Neural cell (in vitro differentiated cells): ENCODE measurements around the gene ATAD3C. TPM values are rescaled to one million over a fixed set of nuclear protein-coding genes. Genes with fewer than 3 reads are reported as not detected.
"Not testable (repeated sequence)": the region's sequence is repeated elsewhere in the genome, so short reads cannot be mapped to it uniquely, and the experiment has no call there.

Source experiments
- H2AFZ ChIP-seq: fragments of 200-600, 300-800 bp; sonication (generic), shearing (Covaris generic); 2 replicates; pipeline ENCODE4 v1.6.0; 2014; ENCODE audit warnings: low read depth, mild to moderate bottlenecking, antibody characterized with exemption, low read length, moderate library complexity
- H3F3A ChIP-seq: fragments of 200-600 bp; shearing (Covaris generic); 2 replicates; pipeline ENCODE4 v1.6.1; 2016; ENCODE audit warnings: mild to moderate bottlenecking, moderate library complexity, mixed read lengths, antibody characterized with exemption, low read length; ENCODE audit not compliant: insufficient read depth, poor library complexity, severe bottlenecking
- H3K27ac ChIP-seq: fragments of 200-600, 300-800 bp; sonication (generic), shearing (Covaris generic); 2 replicates; pipeline ENCODE4 v1.5.1; 2014; ENCODE audit warnings: mild to moderate bottlenecking, low read length, moderate library complexity
- H3K27me3 ChIP-seq: fragments of 300-800, 200-600 bp; sonication (generic), shearing (Covaris generic); 2 replicates; pipeline ENCODE4 v1.6.0; 2014; ENCODE audit warnings: mild to moderate bottlenecking, low read depth, low read length, moderate library complexity; ENCODE audit not compliant: insufficient read depth
- H3K36me3 ChIP-seq: fragments of 300-800, 200-600 bp; sonication (generic), shearing (Covaris generic); 2 replicates; pipeline ENCODE4 v1.5.1; 2014; ENCODE audit warnings: mild to moderate bottlenecking, antibody characterized with exemption, low read length, moderate library complexity; ENCODE audit not compliant: insufficient read depth
- H3K4me2 ChIP-seq: fragments of 300-800, 200-600 bp; sonication (generic), shearing (Covaris generic); 2 replicates; pipeline ENCODE4 v1.6.0; 2014; ENCODE audit warnings: mild to moderate bottlenecking, low read length
- H3K4me3 ChIP-seq: fragments of 300-800, 200-600 bp; sonication (generic), shearing (Covaris generic); 2 replicates; pipeline ENCODE4 v1.5.1; 2014; ENCODE audit warnings: mild to moderate bottlenecking, low read length, moderate library complexity
- H3K79me2 ChIP-seq: fragments of 200-600 bp; shearing (Covaris generic); replicated peaks from 2 replicates; pipeline ENCODE4 v1.6.0; 2014; ENCODE audit warnings: mild to moderate bottlenecking, low read length, moderate library complexity; ENCODE audit not compliant: insufficient read depth
- H3K9ac ChIP-seq: fragments of 300-800, 200-600 bp; sonication (generic), shearing (Covaris generic); 2 replicates; pipeline ENCODE4 v1.6.1; 2016; ENCODE audit warnings: mild to moderate bottlenecking, low read length, mixed read lengths
- H3K9me2 ChIP-seq: fragments of 200-600 bp; shearing (Covaris generic); 2 replicates; pipeline ENCODE4 v1.6.1; 2016; ENCODE audit warnings: mild to moderate bottlenecking, low read length, mixed read lengths; ENCODE audit not compliant: insufficient read depth
- H3K9me3 ChIP-seq: fragments of 200-600, 300-800 bp; sonication (generic), shearing (Covaris generic); 2 replicates; pipeline ENCODE4 v1.6.1; 2016; ENCODE audit warnings: mild to moderate bottlenecking, mixed run types, low read length, moderate library complexity, mixed read lengths
- H4K20me1 ChIP-seq: fragments of 200-600 bp; shearing (Covaris generic); 2 replicates; pipeline ENCODE4 v1.6.1; 2016; ENCODE audit warnings: mild to moderate bottlenecking, mixed run types; ENCODE audit not compliant: insufficient read depth
- CTCF ChIP-seq: fragments of 450-650 bp; IDR thresholded peaks from 2 replicates; pipeline ENCODE4 v1.5.1; 2014; ENCODE audit warnings: antibody characterized with exemption, mild to moderate bottlenecking, moderate library complexity; ENCODE audit not compliant: poor library complexity, severe bottlenecking
- EP300 ChIP-seq: fragments of 450-650 bp; conservative IDR thresholded peaks from 2 replicates; pipeline ENCODE4 v1.6.1; 2014; ENCODE audit warnings: antibody characterized with exemption, mild to moderate bottlenecking, moderate library complexity; ENCODE audit not compliant: poor library complexity, severe bottlenecking
- EZH2 ChIP-seq: fragments of 200-600, 300-800 bp; shearing (Covaris generic), sonication (generic); IDR thresholded peaks from 2 replicates; pipeline ENCODE4 v1.6.1; 2014; ENCODE audit warnings: antibody characterized with exemption, low read length, borderline replicate concordance, mild to moderate bottlenecking; ENCODE audit not compliant: insufficient read depth, poor library complexity, severe bottlenecking
- MXI1 ChIP-seq: fragments of 450-650 bp; conservative IDR thresholded peaks from 2 replicates; pipeline ENCODE4 v1.6.1; 2014; ENCODE audit warnings: antibody characterized with exemption, mild to moderate bottlenecking; ENCODE audit not compliant: poor library complexity, severe bottlenecking
- POLR2AphosphoS5 ChIP-seq: IDR thresholded peaks from 2 replicates; pipeline ENCODE4 v1.6.1; 2012
- RAD21 ChIP-seq: fragments of 450-650 bp; conservative IDR thresholded peaks from 2 replicates; pipeline ENCODE4 v1.6.1; 2014; ENCODE audit warnings: antibody characterized with exemption, mild to moderate bottlenecking, moderate library complexity
- REST ChIP-seq: IDR thresholded peaks from 2 replicates; pipeline ENCODE4 v1.6.1; 2012; ENCODE audit warnings: borderline replicate concordance
- SMC3 ChIP-seq: fragments of 450-650 bp; conservative IDR thresholded peaks from 2 replicates; pipeline ENCODE4 v1.6.1; 2014; ENCODE audit warnings: antibody characterized with exemption, mild to moderate bottlenecking, moderate library complexity; ENCODE audit not compliant: poor library complexity
- TAF1 ChIP-seq: IDR thresholded peaks from 2 replicates; pipeline ENCODE4 v1.6.1; 2012; ENCODE audit warnings: low read depth
- polyA plus RNA-seq: library from polyadenylated mRNA; depleted of rRNA; stranded (reverse); fragments of >200 nt; gene quantifications from 2 replicates; pipeline ENCODE4 v1.2.3, GENCODE V29; 2014

Gene ATAD3C
- polyA plus RNA-seq, 1 donor from 2014 or later = not detected

- not testable (repeated sequence) for H3K4me2 ChIP-seq
These were observed 64.2 kb downstream of the ATAD3C start for GRCh38 chr1:1513675-1514074.

GRCh38 chr1:1514376-1514775 lies 64.9 kb downstream of the ATAD3C start:
- H3K36me3 ChIP-seq, H3K9me3 ChIP-seq, H3K27ac ChIP-seq, H3K9ac ChIP-seq, H2AFZ ChIP-seq, H4K20me1 ChIP-seq, H3K4me3 ChIP-seq, H3K79me2 ChIP-seq, H3K4me2 ChIP-seq, H3K27me3 ChIP-seq, H3F3A ChIP-seq, H3K9me2 ChIP-seq: not testable (repeated sequence)

More at GRCh38 chr1:1513675-1514074, 64.2 kb downstream of the ATAD3C start:
- H3K36me3 ChIP-seq, H3K4me3 ChIP-seq, H3F3A ChIP-seq, H2AFZ ChIP-seq, H3K9ac ChIP-seq, H4K20me1 ChIP-seq, H3K79me2 ChIP-seq, H3K9me3 ChIP-seq, H3K9me2 ChIP-seq, H3K27ac ChIP-seq, H3K27me3 ChIP-seq: not testable (repeated sequence)

- H3K79me2 ChIP-seq, H3K4me2 ChIP-seq, H3K9me2 ChIP-seq, H3K9me3 ChIP-seq, H3K27ac ChIP-seq, H3K4me3 ChIP-seq, H2AFZ ChIP-seq, H4K20me1 ChIP-seq, H3K27me3 ChIP-seq, H3K9ac ChIP-seq, H3K36me3 ChIP-seq, H3F3A ChIP-seq: not testable (repeated sequence)
These were observed 67.4 kb downstream of the ATAD3C start for GRCh38 chr1:1516923-1517322.

GRCh38 chr1:1517973-1518620 lies 68.6 kb downstream of the ATAD3C start:
- Histone ChIP-seq H3K79me2 (no peaks in the 10 kb centered on the region), H3F3A (no peaks in the 10 kb centered on the region), H3K4me3 (no peak overlapping the region), H3K27me3 (no peaks in the 10 kb centered on the region), H3K9me2 (no peaks in the 10 kb centered on the region), H2AFZ (no peak overlapping the region), H4K20me1 (no peaks in the 10 kb centered on the region), H3K36me3 (no peaks in the 10 kb centered on the region), H3K4me2 (no peak overlapping the region), H3K9ac (no peak overlapping the region), H3K27ac (no peak overlapping the region), H3K9me3 (no peaks in the 10 kb centered on the region)
- TF ChIP-seq MXI1 (no peak), REST (no peak), POLR2AphosphoS5 (no peak), RAD21 (no peak), EZH2 (no peak), SMC3 (no peak), CTCF (no peak), EP300 (no peak), TAF1 (no peak)

GRCh38 chr1:1518621-1519007 lies 69.1 kb downstream of the ATAD3C start:
- H3K36me3 ChIP-seq, H3K9ac ChIP-seq, H4K20me1 ChIP-seq, H3K4me2 ChIP-seq, H3K27me3 ChIP-seq, H2AFZ ChIP-seq, H3K4me3 ChIP-seq, H3F3A ChIP-seq, H3K27ac ChIP-seq, H3K9me2 ChIP-seq, H3K9me3 ChIP-seq, H3K79me2 ChIP-seq: not testable (repeated sequence)
